Measurements from ENCODE around the gene DOCK4. TPM values are rescaled to one million over a fixed set of nuclear protein-coding genes. Genes with fewer than 3 reads are reported as not detected.

The DOCK4 gene
- total and polyA plus RNA-seq, 2 of the 8 experiments (the other 6 are each of a cell fraction or from before 2014, with no cell fraction given): 5.1 to 23.6 TPM

GRCh38 chr7:112236597-112236996 is 30.4 kb upstream of the DOCK4 start:
- Histone ChIP-seq H3K4me2 (ENCODE audit: insufficient read depth in 1 of 2, low read depth in 2 of 2, low read length in 2 of 2) (no peak overlapping the region), H3K27ac (ENCODE audit: low read depth, low read length) (no peak overlapping the region), H3K27me3 (replicated peaks in 1 of 4; ENCODE audit: control insufficient read depth in 3 of 4, extremely low read depth in 1 of 4, insufficient read depth in 3 of 4, low read length in 3 of 4) (no peaks in the 10 kb centered on the region), H3K79me2 (ENCODE audit: control insufficient read depth in 1 of 2, insufficient read depth in 2 of 2, low read length in 2 of 2) (peaks cover 0 to 22% of the 10 kb centered on the region in 2 experiments; a peak in 2 of 4 replicates), H2BK5ac (ENCODE audit: low read depth, low read length) (no peak overlapping the region), H3K23ac (ENCODE audit: insufficient read length) (no peak overlapping the region), H2BK20ac (ENCODE audit: low read length) (no peak overlapping the region), H3K9me3 (ENCODE audit: insufficient read depth in 2 of 2, low read depth in 1 of 2, low read length in 1 of 2) (no peaks in the 10 kb centered on the region), H4K8ac (ENCODE audit: extremely low read depth, insufficient read depth, low read length) (no peak overlapping the region), H3K56ac (replicated peaks; ENCODE audit: insufficient read length, low read depth, low read length) (no peak overlapping the region), H2BK15ac (ENCODE audit: low read length) (no peak overlapping the region), H4K91ac (replicated peaks; ENCODE audit: insufficient read length, low read length) (no peak overlapping the region), H3K79me1 (ENCODE audit: low read depth, low read length) (no peaks in the 10 kb centered on the region; the same call in 1 of the 2 replicates), H2BK120ac (replicated peaks; ENCODE audit: low read depth, low read length) (no peak overlapping the region), H3K4ac (replicated peaks; ENCODE audit: insufficient read length, low read depth, low read length) (no peak overlapping the region), H4K5ac (ENCODE audit: insufficient read length, low read depth, low read length) (no peak overlapping the region), H2AFZ (ENCODE audit: low read length) (no peak overlapping the region), H3K14ac (ENCODE audit: insufficient read length) (no peak overlapping the region), H2BK12ac (ENCODE audit: low read depth, low read length) (no peak overlapping the region), H3K9ac (replicated peaks in 1 of 4; ENCODE audit: extremely low read depth in 1 of 4, low read depth in 3 of 4, low read length in 3 of 4) (no peak overlapping the region), H3K23me2 (ENCODE audit: low read depth, low read length) (no peaks in the 10 kb centered on the region), H2AK5ac (ENCODE audit: low read depth, low read length) (no peak overlapping the region), H3K4me3 (ENCODE audit: extremely low read depth in 1 of 4, insufficient read depth in 2 of 4, low read depth in 3 of 4, low read length in 4 of 4) (no peak overlapping the region), H3K36me3 (ENCODE audit: control insufficient read depth in 2 of 4, insufficient read depth in 4 of 4, low read length in 3 of 4) (no peaks in the 10 kb centered on the region), H3K18ac (ENCODE audit: extremely low read depth, low read length) (no peak overlapping the region), H4K20me1 (replicated peaks in 1 of 2; ENCODE audit: control insufficient read depth in 1 of 2, insufficient read depth in 2 of 2, low read length in 2 of 2) (peaks cover 0 to 7% of the 10 kb centered on the region in 2 experiments), H3K4me1 (replicated peaks in 1 of 4; ENCODE audit: control insufficient read depth in 3 of 4, insufficient read depth in 4 of 4, low read length in 3 of 4) (no peaks in the 10 kb centered on the region; a peak in 1 of 7 replicates)
- FAIRE-seq (no peak), DNase-seq (ENCODE audit: low read depth in 1 of 2, low spot score in 2 of 2) (no peak)
- WGBS, 2 experiments (ENCODE audit: extremely low coverage in 1 of 2, insufficient coverage in 1 of 2, insufficient read length in 1 of 2, insufficient replicate concordance in 2 of 2, low coverage in 1 of 2, low lambda C conversion rate in 2 of 2, missing lambda C conversion rate in 1 of 2): 95% methylated on average over 2 of the region's 2 CpGs; no CpG with 5 or more reads in 1 of the 2 experiments
- POLR2A ChIA-PET (ENCODE audit: partially characterized antibody): no interaction called here
- CTCF ChIA-PET (ENCODE audit: partially characterized antibody): no interaction called here
- TF ChIP-seq TCF12 (IDR thresholded peaks at IDR 0.05; ENCODE audit: low read depth, low read length) (no peak), SP1 (IDR thresholded peaks at IDR 0.05; ENCODE audit: low read depth, low read length) (no peak), RFX5 (IDR thresholded peaks at IDR 0.05; ENCODE audit: borderline replicate concordance, low read depth, low read length) (no peak), HDAC6 (IDR thresholded peaks at IDR 0.05; ENCODE audit: low read depth, low read length) (no peak), RNF2 (IDR thresholded peaks at IDR 0.05; ENCODE audit: borderline replicate concordance, low read depth, low read length, missing control alignments, poor library complexity, severe bottlenecking) (no peak), SRF (IDR thresholded peaks at IDR 0.05; ENCODE audit: low read depth, low read length) (no peak), SIX5 (IDR thresholded peaks at IDR 0.05; ENCODE audit: low read depth, low read length) (no peak), CHD2 (IDR thresholded peaks at IDR 0.05; ENCODE audit: low read length) (no peak), EP300 (IDR thresholded peaks at IDR 0.05; ENCODE audit: borderline replicate concordance in 1 of 2, low read depth in 2 of 2, low read length in 2 of 2) (no peak), USF2 (IDR thresholded peaks at IDR 0.05; ENCODE audit: low read length) (no peak), YY1 (IDR thresholded peaks at IDR 0.05; ENCODE audit: low read depth, low read length) (no peak), SIN3A (conservative IDR thresholded peaks at IDR 0.05 in 1 of 2, IDR thresholded peaks at IDR 0.05 in 1 of 2; ENCODE audit: low read depth in 1 of 2, low read length in 2 of 2) (no peak), POLR2AphosphoS5 (IDR thresholded peaks at IDR 0.05; ENCODE audit: low read depth, low read length) (no peak), GTF2F1 (IDR thresholded peaks at IDR 0.05; ENCODE audit: borderline replicate concordance, low read depth, low read length) (no peak)

All from H1 (cell line).